SJCRH30 (cell line): Measurements from ENCODE around the gene PRSS38. TPM values are rescaled to one million over a fixed set of nuclear protein-coding genes. Genes with fewer than 3 reads are reported as not detected.
A peak's percentile ranks its signal among the peaks of the same experiment; 100 is the strongest.

ENCODE experiments used
- DNase-seq, 2 experiments: peaks; one replicate each; pipeline ENCODE4 v3.0.0-alpha.2; 2015 to 2020
- H3K27ac ChIP-seq: fragments of 250-450 bp; sonication (Bioruptor Pico); 2 replicates; pipeline ENCODE4 v1.5.1; 2020; ENCODE audit warnings: mild to moderate bottlenecking, moderate library complexity
- H3K27me3 ChIP-seq: fragments of 250-450 bp; sonication (Bioruptor Pico); 2 replicates; pipeline ENCODE4 v1.5.1; 2020; ENCODE audit warnings: mild to moderate bottlenecking, moderate library complexity
- H3K36me3 ChIP-seq: fragments of 250-450 bp; sonication (Bioruptor Pico); 2 replicates; pipeline ENCODE4 v1.5.1; 2020; ENCODE audit warnings: mild to moderate bottlenecking, moderate library complexity
- H3K4me1 ChIP-seq: fragments of 250-450 bp; sonication (Bioruptor Pico); 2 replicates; pipeline ENCODE4 v1.5.1; 2020; ENCODE audit warnings: mild to moderate bottlenecking, moderate library complexity
- H3K4me3 ChIP-seq: fragments of 250-450 bp; sonication (Bioruptor Pico); 2 replicates; pipeline ENCODE4 v1.5.1; 2020; ENCODE audit warnings: mild to moderate bottlenecking, moderate library complexity
- H3K9me3 ChIP-seq: fragments of 250-450 bp; sonication (Bioruptor Pico); replicated peaks from 2 replicates; pipeline ENCODE4 v1.5.1; 2020; ENCODE audit warnings: mild to moderate bottlenecking, moderate library complexity
- total RNA-seq: library from RNA; depleted of rRNA; stranded (reverse); fragments of >200 nt; shearing (Covaris generic); gene quantifications from 2 replicates; pipeline ENCODE4 v1.2.3, GENCODE V29; 2014; rRNA removed

The PRSS38 gene
- not detected in 2 replicates for total RNA-seq

DNA sequence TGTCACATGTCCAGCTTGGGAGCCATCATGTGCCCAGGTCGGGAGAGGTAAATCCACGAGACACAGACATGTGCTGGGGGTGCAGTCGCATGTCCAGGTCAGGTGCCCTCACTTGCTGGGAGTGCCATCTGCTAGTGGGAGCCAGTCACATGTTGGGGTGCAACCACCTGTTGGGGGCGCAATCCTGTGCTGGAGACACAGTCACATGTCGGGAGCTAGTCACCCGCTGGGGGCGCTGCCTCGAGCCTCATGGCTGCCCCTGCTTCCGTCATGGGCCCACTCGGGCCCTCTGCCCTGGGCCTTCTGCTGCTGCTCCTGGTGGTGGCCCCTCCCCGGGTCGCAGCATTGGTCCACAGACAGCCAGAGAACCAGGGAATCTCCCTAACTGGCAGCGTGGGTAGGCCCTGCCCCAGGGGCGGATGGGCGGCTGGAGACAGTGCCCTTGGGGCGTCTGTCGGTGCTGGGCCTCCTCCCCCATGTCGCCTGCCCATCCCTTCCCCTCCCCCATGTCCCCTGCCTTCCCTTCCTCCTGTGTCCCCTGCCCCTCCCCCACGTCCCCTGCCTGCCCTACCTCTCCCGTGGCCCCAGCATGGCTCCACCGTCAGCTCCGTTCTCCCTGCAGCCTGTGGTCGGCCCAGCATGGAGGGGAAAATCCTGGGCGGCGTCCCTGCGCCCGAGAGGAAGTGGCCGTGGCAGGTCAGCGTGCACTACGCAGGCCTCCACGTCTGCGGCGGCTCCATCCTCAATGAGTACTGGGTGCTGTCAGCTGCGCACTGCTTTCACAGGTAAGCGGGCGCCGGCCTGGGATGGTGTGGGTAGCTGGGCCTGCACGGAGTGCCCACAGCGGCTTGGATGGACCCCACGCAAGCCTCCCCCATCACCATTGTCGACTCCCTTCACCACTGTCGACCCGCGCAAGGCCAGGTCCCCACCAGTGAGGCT, at the start of gene PRSS38:
PRSS38 (plus strand) TSS at position 208 of the 942 bp plus-strand sequence; CDS start at position 250, 42 bp downstream.
- no peaks in the 10 kb centered on the region for H3K4me1 ChIP-seq
- peaks cover 10% of the 10 kb centered on the region; the same call in 1 of the 2 replicates for H3K9me3 ChIP-seq
- no peaks in the 10 kb centered on the region for H3K27me3 ChIP-seq
- no peak within 1 kb of the TSS for H3K27ac ChIP-seq
- H3K36me3 ChIP-seq = no peaks in the 10 kb centered on the region
- DNase-seq = no peak
- H3K4me3 ChIP-seq = no peak within 1 kb of the TSS

GRCh38 chr1:227766015-227766634, 49.4 kb upstream of the PRSS38 start:
- no peaks in the 10 kb centered on the region for H3K9me3 ChIP-seq
- no peaks in the 10 kb centered on the region for H3K27me3 ChIP-seq
- peaks cover 15% of the 10 kb centered on the region for H3K4me1 ChIP-seq
- no peak overlapping the region for H3K27ac ChIP-seq
- peak; percentile 68 to 74 for DNase-seq
- H3K36me3 ChIP-seq = peaks cover 35% of the 10 kb centered on the region
- H3K4me3 ChIP-seq = no peak overlapping the region

DNA sequence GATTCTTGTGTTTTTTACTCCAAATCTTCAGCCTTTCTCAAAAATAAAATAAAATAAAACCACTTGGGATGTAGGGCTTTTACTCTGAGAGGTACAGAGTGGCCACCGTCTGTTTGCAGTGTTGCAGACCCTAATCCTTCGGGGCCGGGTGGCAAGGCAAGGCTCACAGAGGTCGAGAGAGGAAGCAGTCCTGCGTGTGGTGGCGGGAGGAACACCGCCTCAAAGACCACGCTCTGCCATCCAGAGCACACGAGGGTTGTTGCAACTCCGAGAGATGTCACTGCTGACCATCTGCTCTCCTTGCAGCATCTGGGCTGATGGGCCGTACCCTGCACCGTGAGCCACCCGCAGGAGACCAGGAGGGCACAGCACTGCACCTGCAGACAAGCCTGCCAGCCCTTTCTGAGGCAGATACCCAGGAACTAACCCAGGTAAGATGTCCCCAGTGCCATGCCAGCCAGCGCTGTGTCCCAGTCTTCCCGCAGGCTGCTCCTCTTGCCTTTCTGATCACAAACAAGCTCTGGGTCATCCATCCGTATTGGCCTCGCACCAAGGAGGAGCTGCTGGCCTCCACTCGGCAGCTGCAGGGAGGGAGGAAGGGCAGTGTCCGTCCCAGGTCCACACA, 48.7 kb upstream of the PRSS38 start:
- Histone ChIP-seq H3K36me3 (peaks cover 30% of the 10 kb centered on the region), H3K4me1 (peaks cover 15% of the 10 kb centered on the region), H3K27me3 (no peaks in the 10 kb centered on the region), H3K27ac (no peak overlapping the region), H3K4me3 (no peak overlapping the region), H3K9me3 (no peaks in the 10 kb centered on the region)
- DNase-seq = no peak

- DNase-seq = no peak
- peaks cover 25% of the 10 kb centered on the region for H3K36me3 ChIP-seq
- H3K4me3 ChIP-seq = no peak overlapping the region
- H3K9me3 ChIP-seq = no peaks in the 10 kb centered on the region
- H3K4me1 ChIP-seq = peaks cover 19% of the 10 kb centered on the region
- no peaks in the 10 kb centered on the region for H3K27me3 ChIP-seq
- no peak overlapping the region for H3K27ac ChIP-seq
Measured at GRCh38 chr1:227767401-227768124, 47.9 kb upstream of the PRSS38 start.

DNA sequence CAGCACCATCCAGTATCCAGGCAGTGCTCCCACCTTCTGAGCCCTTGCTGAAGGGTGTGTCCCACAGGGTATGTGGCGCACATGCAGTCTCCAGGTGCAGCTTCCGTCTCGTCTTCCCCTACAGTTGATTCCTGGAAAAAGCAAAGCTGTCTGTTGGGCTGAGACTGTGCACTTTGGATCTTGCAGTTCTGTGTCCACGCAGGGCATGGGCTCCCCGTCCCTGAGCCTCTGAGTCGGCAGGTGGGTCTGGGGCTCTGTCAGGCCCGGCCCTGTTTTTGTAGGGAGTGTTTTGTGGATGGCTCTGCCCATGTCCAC, 47.4 kb upstream of the PRSS38 start:
- no peak for DNase-seq
- Histone ChIP-seq H3K36me3 (peaks cover 25% of the 10 kb centered on the region), H3K4me1 (peaks cover 21% of the 10 kb centered on the region), H3K9me3 (no peaks in the 10 kb centered on the region), H3K27ac (no peak overlapping the region), H3K4me3 (no peak overlapping the region), H3K27me3 (no peaks in the 10 kb centered on the region)

DNA sequence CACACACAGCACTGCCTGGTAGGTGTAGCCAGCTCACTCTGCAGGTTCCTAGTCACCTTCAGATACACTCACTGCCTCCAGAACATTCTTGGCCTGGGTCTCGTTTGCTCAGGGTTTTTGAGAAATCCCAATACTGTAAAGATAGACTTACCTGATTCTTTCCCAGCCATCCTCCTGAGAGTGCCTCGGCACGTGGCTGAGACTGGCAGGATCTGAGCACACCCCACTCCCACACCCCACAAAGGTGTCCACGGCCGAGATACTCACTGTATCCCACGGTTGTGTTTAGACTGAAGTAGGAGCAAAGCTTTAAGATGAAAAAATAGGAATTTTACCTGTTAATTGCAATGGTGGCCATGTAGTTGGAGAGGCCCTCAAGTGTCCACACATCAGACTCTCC, 46.8 kb upstream of the PRSS38 start:
- peaks cover 21% of the 10 kb centered on the region for H3K4me1 ChIP-seq
- H3K27ac ChIP-seq = no peak overlapping the region
- no peak for DNase-seq
- no peaks in the 10 kb centered on the region for H3K27me3 ChIP-seq
- peaks cover 25% of the 10 kb centered on the region for H3K36me3 ChIP-seq
- no peaks in the 10 kb centered on the region for H3K9me3 ChIP-seq
- H3K4me3 ChIP-seq = no peak overlapping the region

GRCh38 chr1:227769047-227769935, 46.2 kb upstream of the PRSS38 start:
- peaks cover 25% of the 10 kb centered on the region for H3K36me3 ChIP-seq
- H3K27me3 ChIP-seq = no peaks in the 10 kb centered on the region
- H3K4me3 ChIP-seq = no peak overlapping the region
- no peaks in the 10 kb centered on the region for H3K9me3 ChIP-seq
- H3K27ac ChIP-seq = no peak overlapping the region
- H3K4me1 ChIP-seq = peaks cover 21% of the 10 kb centered on the region
- no peak for DNase-seq

GRCh38 chr1:227769936-227770494, 45.5 kb upstream of the PRSS38 start:
- no peaks in the 10 kb centered on the region for H3K27me3 ChIP-seq
- H3K9me3 ChIP-seq = no peaks in the 10 kb centered on the region
- peaks cover 23% of the 10 kb centered on the region for H3K4me1 ChIP-seq
- peaks cover 22% of the 10 kb centered on the region for H3K36me3 ChIP-seq
- H3K4me3 ChIP-seq = no peak overlapping the region
- H3K27ac ChIP-seq = no peak overlapping the region
- DNase-seq = no peak

DNA sequence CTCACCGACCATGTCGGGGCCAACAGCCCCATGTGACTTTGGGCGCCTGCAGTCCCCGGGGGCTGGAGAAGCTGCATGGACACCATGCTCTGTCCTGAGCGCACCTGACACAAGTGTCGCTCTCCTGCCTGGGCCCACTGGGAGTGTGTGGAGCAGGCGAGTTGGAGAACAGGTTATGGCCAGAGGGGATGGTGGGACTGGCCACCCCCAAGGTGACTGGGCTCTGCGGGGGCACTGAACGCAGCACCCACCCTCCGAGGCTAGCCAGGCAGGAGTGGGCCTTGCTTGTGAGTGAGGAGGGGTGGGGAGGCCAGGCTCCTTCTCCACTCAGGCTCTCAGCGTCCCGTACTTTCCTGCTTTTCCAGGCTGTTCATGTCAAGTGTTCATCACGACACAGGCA, 44.7 kb upstream of the PRSS38 start:
- DNase-seq = no peak
- no peak overlapping the region for H3K4me3 ChIP-seq
- peaks cover 28% of the 10 kb centered on the region for H3K4me1 ChIP-seq
- H3K36me3 ChIP-seq = peaks cover 22% of the 10 kb centered on the region
- H3K9me3 ChIP-seq = no peaks in the 10 kb centered on the region
- H3K27me3 ChIP-seq = no peaks in the 10 kb centered on the region
- no peak overlapping the region for H3K27ac ChIP-seq

DNA sequence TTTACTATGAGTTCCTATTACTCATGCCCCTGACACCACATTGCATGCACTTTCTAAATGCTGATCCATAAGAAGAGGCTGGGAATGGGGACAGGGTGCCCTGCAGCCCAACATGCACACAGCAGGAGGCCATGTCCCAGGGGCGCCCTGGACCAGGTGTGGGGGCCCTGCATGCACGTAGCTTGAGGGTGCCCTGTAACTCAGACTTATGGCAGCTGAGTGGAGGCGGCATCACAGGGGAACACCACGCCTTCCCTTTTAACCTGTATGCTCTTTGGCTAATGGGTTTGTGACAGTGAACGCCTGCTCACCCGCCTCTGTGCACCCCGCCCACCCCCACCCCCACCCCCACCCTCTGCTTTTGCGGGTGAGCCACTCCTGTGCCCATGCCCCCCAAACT, 44.1 kb upstream of the PRSS38 start:
- peaks cover 22% of the 10 kb centered on the region for H3K36me3 ChIP-seq
- peaks cover 27% of the 10 kb centered on the region for H3K4me1 ChIP-seq
- no peaks in the 10 kb centered on the region for H3K9me3 ChIP-seq
- no peak overlapping the region for H3K27ac ChIP-seq
- no peaks in the 10 kb centered on the region for H3K27me3 ChIP-seq
- no peak for DNase-seq
- no peak overlapping the region for H3K4me3 ChIP-seq

GRCh38 chr1:227771771-227772170, 43.7 kb upstream of the PRSS38 start:
- H3K4me3 ChIP-seq = no peak overlapping the region
- peaks cover 22% of the 10 kb centered on the region for H3K36me3 ChIP-seq
- no peaks in the 10 kb centered on the region for H3K27me3 ChIP-seq
- no peak for DNase-seq
- H3K4me1 ChIP-seq = peaks cover 25% of the 10 kb centered on the region
- H3K27ac ChIP-seq = no peak overlapping the region
- no peaks in the 10 kb centered on the region for H3K9me3 ChIP-seq

DNA sequence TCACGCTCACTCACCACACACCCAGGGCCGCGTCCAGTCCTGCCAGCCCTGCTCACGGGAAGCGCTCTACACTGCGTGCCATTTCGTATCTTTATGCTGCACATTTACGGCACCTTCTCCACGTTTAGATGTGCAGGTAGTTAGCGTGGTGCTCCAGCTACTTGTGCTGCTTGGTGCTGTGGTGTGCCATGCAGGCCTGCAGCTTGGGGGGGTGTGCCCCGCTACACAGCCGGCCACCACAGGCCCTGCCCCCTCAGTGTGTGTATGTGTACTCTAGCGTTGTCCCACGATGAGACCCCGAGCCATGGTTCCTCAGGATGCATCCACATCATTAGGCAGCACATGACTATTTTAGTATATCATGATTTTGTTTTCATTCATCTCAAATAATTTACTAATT, 41.9 kb upstream of the PRSS38 start:
- no peak for DNase-seq
- no peak overlapping the region for H3K4me3 ChIP-seq
- peaks cover 11% of the 10 kb centered on the region for H3K36me3 ChIP-seq
- no peaks in the 10 kb centered on the region for H3K27me3 ChIP-seq
- no peaks in the 10 kb centered on the region for H3K9me3 ChIP-seq
- no peak overlapping the region for H3K27ac ChIP-seq
- H3K4me1 ChIP-seq = peaks cover 33% of the 10 kb centered on the region

DNA sequence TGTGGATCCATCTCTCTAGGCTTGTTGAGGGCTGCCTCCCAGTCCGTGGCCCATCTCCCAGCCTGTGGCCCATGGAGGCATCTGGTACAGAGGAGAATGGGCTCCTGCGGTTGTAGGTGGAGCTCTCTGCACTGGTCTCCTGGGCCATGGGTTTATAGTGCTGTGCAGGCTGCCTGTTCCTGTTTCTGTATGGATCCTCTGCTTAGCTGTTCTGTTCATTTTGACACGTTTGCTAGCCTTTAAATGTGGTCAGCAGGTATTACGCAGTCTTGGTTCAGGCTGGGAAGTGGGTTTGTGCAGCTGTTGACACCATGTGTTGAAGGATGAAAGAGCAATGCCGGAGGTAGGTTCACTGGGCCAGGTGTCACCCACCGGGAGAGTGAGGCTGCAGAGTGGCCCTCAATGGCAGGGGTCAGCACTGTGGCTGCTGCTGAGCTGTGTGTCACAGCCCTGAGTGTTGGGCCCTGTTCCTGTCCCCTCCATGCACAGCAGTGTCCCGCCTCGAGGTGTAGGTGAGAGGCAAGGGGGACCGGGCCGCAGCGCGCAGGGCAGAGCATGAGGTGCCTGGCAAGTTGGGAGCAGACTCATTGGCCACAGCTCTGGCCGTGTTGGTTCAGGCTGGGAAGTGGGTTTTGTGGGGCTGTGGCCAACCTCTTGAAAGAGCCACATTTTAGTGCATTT, 41.3 kb upstream of the PRSS38 start:
- Histone ChIP-seq H3K27me3 (no peaks in the 10 kb centered on the region), H3K36me3 (peaks cover 8% of the 10 kb centered on the region), H3K4me1 (peaks cover 36% of the 10 kb centered on the region), H3K27ac (no peak overlapping the region), H3K9me3 (no peaks in the 10 kb centered on the region), H3K4me3 (no peak overlapping the region)
- DNase-seq = no peak
